GM18519 (cell line): Measurements from ENCODE around the gene CDH4.

Experiments
- ATAC-seq: cut with Tn5 transposase; IDR thresholded peaks from one replicate; pipeline ENCODE4 v1.9.1; 2021; ENCODE audit warnings: mild to moderate bottlenecking, moderate library complexity; ENCODE audit not compliant: unreplicated experiment, low FRiP score

The CDH4 gene

DNA sequence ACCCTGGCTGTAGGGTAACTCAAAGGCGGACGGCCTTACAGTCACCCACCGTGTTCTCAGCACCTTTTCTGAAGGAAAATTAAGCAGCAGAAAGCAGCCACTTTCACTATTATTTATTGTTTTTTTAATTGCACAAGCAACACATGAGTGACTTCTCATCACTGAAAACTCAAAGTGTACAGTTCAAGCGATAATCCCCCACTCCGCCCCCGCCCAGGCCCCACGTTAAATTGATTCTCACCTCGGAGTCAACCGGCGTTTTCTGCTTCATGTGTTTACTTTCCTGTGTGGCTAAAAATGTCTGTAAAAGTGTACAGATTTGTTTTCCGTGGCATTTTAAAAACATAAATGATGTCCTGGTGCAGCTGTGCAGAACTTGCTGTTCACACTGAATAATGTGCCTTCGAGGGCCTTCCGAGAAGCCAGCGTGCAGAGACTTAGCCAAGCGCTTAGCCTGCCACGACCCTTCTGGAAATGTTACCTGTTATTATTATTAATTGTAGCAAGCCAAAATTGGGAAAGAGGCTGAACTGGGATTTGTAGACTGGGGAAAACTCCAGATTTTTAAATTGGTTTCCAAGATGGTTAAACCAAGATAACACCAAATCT, 335.7 kb downstream of the CDH4 start:
- no peak for ATAC-seq

DNA sequence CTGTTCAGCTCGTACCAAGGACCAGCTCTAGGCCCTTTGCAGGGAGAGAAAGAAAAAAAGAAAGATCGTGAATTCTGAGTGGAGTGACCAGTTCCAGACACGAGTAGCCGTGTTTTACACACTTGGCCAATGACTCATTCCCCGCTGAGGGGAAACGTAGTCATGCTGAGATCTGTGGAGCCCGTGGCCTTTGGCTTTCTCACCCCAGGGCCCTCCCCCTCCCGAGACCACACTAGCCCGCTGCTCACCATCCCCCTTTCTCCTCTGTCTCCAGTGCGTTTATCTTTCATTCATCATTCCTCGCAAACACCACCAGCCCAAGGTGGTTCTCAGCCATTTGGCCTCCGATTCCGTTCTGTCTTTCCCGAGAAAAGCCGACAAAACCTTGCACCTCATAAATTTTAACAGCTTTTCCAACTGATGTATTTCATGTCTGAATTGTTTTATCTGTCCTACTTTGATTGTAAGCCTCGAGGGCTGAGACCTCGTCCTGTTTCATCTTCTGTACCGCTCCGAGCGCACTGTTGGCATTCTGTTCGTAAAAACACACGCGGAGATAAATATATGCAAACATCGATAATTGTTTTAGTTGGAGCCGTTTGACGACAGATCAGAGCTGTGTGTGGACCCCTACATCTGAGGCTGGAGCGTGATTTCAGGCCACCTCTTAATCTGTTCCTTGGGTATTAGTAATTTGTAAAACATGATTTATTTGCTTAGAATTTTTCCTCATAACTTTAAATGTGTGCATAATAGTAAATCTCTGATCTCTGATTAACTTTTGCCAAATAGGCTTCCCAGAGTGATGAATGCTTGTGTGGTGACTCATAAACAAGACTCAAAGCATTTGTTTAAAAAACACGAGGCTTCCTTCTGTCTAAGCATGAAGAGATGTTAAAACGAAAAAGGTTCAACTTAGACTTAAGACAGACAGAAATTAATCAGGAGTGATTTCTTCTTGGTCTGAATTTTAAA, 336.6 kb downstream of the CDH4 start:
- no peak for ATAC-seq

- ATAC-seq, result no peak
These were observed 338.2 kb downstream of the CDH4 start for GRCh38 chr20:61590236-61590635.

DNA sequence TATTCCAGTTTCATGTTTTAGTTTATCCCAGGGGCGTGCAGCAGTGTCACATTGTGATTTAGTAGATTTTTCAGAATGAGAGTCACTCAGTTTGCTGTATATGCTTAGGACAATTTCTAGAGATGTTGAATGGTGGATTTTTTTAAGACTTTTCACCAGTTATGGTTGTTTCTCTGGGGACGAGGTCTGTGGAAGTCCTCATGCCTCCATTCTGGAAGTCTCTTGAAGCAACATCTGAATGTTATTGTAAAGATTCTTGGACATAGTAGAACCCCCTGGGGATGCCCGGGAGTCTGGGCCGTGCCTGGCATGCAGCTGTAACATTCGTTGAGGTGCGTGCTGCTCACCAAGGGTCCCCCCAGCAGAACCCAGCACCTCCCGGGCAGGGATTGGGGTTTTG, 341.5 kb downstream of the CDH4 start:
- no peak for ATAC-seq

DNA sequence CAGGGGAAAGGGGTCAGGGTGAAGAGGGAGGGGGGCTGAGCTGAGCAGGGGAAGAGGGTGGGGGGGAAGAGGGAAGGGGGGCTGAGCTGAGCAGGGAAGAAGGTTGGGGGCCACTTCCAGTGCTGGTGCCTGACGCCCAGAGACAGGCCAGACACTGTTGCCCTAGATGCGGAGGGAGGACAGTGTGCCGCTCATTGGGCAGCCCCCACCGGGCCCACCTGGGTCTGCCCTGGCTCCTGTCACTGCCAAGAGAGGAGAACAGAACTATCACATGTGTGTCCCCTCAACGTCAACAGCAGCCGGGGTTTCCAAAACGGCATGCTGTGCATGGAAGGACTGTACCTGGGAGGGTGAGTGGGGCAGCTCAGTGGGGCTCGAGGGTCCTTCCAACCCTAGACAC, 342.1 kb downstream of the CDH4 start:
- no peak for ATAC-seq

DNA sequence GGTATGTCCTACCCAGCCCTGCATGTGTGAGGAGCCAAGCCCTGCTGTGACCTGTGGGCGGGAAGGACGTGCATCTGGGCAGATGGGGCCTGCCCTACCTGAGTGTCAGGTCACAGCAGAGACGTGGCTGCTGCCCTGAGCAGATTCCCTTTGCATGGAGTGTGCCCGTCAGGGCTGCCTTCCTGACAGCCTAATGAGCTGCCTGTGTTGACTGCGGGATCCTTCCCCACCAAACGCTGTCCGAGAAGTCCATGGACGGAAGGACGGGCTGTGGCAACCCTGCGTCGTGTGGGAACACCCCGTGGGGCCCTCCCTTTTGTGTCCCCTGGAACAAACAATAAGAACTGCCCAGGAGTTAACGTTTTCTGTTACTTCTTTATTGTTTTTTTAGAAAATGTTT, 343.2 kb downstream of the CDH4 start:
- ATAC-seq, result no peak

- no peak for ATAC-seq
These were observed 344.7 kb downstream of the CDH4 start for GRCh38 chr20:61596687-61597330.

DNA sequence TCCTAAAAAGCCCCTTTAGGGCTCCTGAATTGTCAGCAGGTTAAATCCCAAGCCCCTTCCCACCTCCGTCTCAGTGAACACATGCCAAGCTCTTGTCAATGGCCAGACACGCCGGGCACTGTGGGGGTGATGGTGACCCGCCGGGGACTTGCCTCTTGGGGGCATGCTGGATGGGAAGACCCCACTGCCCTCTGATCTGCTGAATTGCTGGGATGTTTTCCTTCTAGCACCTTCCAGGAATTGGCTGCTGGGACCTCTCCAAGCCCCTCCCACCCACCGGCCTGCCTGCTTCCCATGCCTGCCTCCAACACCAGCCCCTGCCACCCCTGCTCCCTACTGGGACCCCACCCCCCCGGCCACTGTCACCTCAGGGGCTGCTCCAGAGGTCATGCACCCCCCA, 345.9 kb downstream of the CDH4 start:
- no peak for ATAC-seq

- no peak for ATAC-seq
These were observed 346.5 kb downstream of the CDH4 start for GRCh38 chr20:61598586-61598985.

DNA sequence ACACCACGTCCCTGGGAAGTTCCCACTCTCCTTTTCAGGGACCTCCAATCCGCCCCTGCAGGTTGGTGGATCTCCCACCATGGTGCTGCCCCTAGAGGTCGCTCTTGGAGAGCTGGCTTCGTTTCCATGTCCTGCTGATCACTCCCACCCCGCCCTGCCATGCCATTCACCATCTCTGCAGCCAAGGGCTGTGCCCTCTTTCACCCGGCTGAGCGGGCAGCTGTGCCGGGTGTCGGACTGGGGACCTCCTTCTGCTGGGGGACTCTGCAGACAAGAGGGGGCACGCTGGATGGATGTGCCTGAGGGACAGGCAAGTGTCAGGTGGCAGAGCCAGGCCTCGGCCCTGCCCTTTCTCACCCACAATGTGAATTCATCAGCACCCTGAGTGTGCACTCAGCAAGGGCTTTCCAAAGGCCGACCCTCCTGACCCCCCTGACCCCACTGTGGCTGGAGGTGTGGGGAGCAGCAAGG, 347.0 kb downstream of the CDH4 start:
- no peak for ATAC-seq

- ATAC-seq, result no peak
These were observed 347.5 kb downstream of the CDH4 start for GRCh38 chr20:61599541-61599992.

- ATAC-seq, result no peak
These were observed 348.0 kb downstream of the CDH4 start for GRCh38 chr20:61600016-61600415.

GRCh38 chr20:61601361-61601760, 349.3 kb downstream of the CDH4 start:
- no peak for ATAC-seq

DNA sequence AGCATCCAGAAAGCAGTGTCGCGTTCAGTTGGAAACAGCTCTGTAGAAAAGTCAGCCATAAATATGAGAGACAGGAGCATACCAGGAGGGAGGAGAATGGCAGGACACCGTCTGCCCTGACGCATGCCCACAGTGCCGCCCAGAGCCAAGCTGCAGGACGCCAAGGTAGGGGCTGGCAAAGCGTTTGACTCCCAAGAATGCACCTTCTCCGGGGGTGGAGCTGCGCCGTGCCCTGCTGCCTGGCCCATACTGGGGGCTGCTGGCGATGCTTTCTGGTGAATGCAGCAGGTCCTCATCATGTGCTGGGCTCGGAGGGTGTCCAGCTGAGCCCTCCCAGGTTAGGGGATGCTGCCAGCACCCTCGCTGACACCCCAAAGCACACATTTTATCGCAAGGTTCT, 349.8 kb downstream of the CDH4 start:
- no peak for ATAC-seq

DNA sequence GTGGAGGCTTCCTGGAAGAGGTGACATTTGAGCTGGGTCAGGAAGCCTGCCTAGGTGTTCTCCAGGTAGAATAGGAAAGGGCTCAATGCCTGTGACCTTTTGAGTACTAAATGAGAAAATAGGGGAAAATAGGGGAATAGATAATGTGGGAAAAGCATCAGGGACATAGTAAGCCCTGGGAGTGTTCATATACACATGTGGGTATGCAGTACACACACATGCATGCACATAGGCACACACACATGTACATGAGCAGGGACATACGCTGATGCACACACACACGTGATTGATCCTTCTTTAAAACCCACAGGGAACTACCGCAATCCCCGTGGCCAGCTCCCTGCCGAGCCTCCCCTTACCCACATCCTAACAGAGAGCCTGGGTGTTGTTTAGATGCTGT, 351.7 kb downstream of the CDH4 start:
- no peak for ATAC-seq

- ATAC-seq, result no peak
These were observed 352.5 kb downstream of the CDH4 start for GRCh38 chr20:61604549-61604948.

GRCh38 chr20:61605283-61605682, 353.2 kb downstream of the CDH4 start:
- no peak for ATAC-seq

DNA sequence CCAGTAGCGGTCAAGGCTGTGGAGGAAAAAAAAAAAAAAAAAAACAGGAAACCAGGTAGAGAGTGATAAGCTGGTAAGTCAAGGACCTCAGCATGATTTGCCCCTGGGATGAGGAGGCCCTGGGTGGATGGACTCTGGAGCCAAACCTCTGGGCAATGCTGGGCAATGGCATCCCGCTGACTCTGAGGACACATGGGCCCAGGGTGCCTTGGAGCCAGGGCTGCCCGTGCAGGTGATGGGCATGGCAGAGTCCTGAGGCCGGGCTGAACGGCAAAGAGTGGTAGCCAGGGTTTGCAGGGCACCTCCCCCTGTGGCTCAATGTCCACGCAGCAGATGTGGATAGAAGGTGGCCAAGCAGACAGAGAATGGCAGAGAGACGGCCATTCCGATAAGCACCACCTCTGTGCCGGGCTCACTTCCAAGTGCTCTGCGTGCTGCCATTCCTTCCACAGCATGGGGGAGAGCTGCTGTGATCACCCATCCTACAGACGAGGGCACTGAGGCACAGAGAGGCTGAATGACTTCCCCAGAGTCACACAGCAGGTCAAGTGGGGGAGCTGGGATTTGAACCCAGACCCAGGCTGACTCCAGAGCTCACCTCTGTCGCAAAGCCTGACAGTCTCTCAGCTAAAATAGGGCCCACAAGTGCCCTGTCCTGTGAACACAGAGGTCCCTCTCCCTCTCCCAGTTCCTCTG, 353.9 kb downstream of the CDH4 start:
- ATAC-seq, result no peak

GRCh38 chr20:61608275-61609085, 356.4 kb downstream of the CDH4 start:
- no peak for ATAC-seq

DNA sequence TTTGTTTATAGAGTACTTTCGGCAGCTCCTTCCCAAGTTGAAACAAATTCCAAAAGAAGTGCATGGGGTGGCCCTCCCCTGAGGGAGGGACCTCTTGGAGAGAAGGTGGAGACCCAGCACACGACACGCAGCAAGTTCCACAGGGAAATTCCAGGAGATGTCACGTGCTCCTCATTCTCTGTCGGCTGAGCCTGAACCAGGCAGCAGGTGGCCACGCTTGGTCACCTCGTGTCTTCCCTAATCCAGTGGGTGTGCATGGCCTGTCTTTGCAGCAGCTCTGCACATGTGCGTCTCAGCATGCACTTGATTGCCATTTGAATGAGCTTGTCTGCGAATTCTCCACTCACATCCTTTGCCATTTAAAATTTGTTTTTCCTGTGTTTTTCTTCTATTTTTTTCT, 357.4 kb downstream of the CDH4 start:
- ATAC-seq, result no peak
